Colonic mucosa (tissue), 4 donors: ENCODE measurements around the gene LHFPL2. TPM values are rescaled to one million over a fixed set of nuclear protein-coding genes. Genes with fewer than 3 reads are reported as not detected.

Source experiments
- DNase-seq: peaks from one replicate; pipeline ENCODE4 v3.0.0-alpha.2; 2020
- H3K27ac ChIP-seq: fragments of 200-600 bp; one replicate; pipeline ENCODE4 v1.8.0; 2021
- H3K27me3 ChIP-seq: fragments of 200-600 bp; one replicate; pipeline ENCODE4 v1.8.0; 2021
- H3K36me3 ChIP-seq: fragments of 200-600 bp; one replicate; pipeline ENCODE4 v1.8.0; 2021
- H3K4me1 ChIP-seq: fragments of 200-600 bp; one replicate; pipeline ENCODE4 v1.8.0; 2021; ENCODE audit warnings: mild to moderate bottlenecking
- H3K4me3 ChIP-seq: fragments of 200-600 bp; one replicate; pipeline ENCODE4 v1.8.0; 2021
- H3K9ac ChIP-seq, 2 donors: one replicate each; pipeline ENCODE4 v1.7.0; 2013; ENCODE audit warnings: control low read depth in 2 of 2, low read depth in 2 of 2, low read length in 2 of 2
- H3K9me3 ChIP-seq: fragments of 200-600 bp; one replicate; pipeline ENCODE4 v1.8.0; 2021
- CTCF ChIP-seq: fragments of 200-600 bp; IDR thresholded peaks from one replicate; pipeline ENCODE4 v1.8.0; 2022; ENCODE audit warnings: antibody characterized with exemption, mild to moderate bottlenecking
- intact Hi-C: fragments of 100-400 bp; cut with DNase I; formaldehyde crosslinking; loops from one replicate; pipeline ENCODE4 v1.14.1; 2022
- total RNA-seq, 2 donors: library from RNA; stranded (reverse); fragmentation: NEBNext Ultra II Directional in 1 of 2; extraction: Animal tissue kit (Norgen Biotek cat#: 25700) in 1 of 2; gene quantifications; one replicate each; pipeline ENCODE4 v1.2.1, GENCODE V29; 2021
- donor health status: healthy.
- donor health status: DM: no; HTN: no; CAD: no.
- donor health status: DM: no; HTN: no; CAD: no.

Gene LHFPL2
- total RNA-seq, 2 donors from 2014 or later: 35.5 to 39.2 TPM

GRCh38 chr5:78537821-78538220, 110.8 kb downstream of the LHFPL2 start:
- no peaks in the 10 kb centered on the region for H3K4me1 ChIP-seq
- H3K9me3 ChIP-seq: no peaks in the 10 kb centered on the region
- H3K27me3 ChIP-seq: no peaks in the 10 kb centered on the region
- H3K4me3 ChIP-seq: no peak overlapping the region
- intact Hi-C loops: loop anchor here (5.0 kb wide), 1 partner anchor 424 kb away; no protein-coding TSS in a partner anchor
- H3K36me3 ChIP-seq: no peaks in the 10 kb centered on the region
- no peak overlapping the region for H3K27ac ChIP-seq
- no peak for DNase-seq
- TF ChIP-seq CTCF: peak; percentile 35
- H3K9ac ChIP-seq: no peak overlapping the region

GRCh38 chr5:78537411-78537810, 111.2 kb downstream of the LHFPL2 start:
- no peak for DNase-seq
- Histone ChIP-seq H3K9ac (no peak overlapping the region), H3K4me1 (no peaks in the 10 kb centered on the region), H3K27ac (no peak overlapping the region), H3K27me3 (no peaks in the 10 kb centered on the region), H3K36me3 (no peaks in the 10 kb centered on the region), H3K9me3 (no peaks in the 10 kb centered on the region), H3K4me3 (no peak overlapping the region)
- no peak for TF ChIP-seq CTCF
- intact Hi-C loops: loop anchor here (5.0 kb wide), 1 partner anchor 425 kb away; no protein-coding TSS in a partner anchor

GRCh38 chr5:78536661-78537196, 111.8 kb downstream of the LHFPL2 start:
- Histone ChIP-seq H3K4me1 (no peaks in the 10 kb centered on the region), H3K4me3 (no peak overlapping the region), H3K36me3 (no peaks in the 10 kb centered on the region), H3K27me3 (no peaks in the 10 kb centered on the region), H3K9me3 (no peaks in the 10 kb centered on the region), H3K9ac (no peak overlapping the region), H3K27ac (no peak overlapping the region)
- TF ChIP-seq CTCF: no peak
- intact Hi-C loops: loop anchor here (5.0 kb wide), 1 partner anchor 426 kb away; no protein-coding TSS in a partner anchor
- no peak for DNase-seq

- Histone ChIP-seq H3K27ac (no peak overlapping the region), H3K9ac (no peak overlapping the region), H3K27me3 (no peaks in the 10 kb centered on the region), H3K4me3 (no peak overlapping the region), H3K9me3 (no peaks in the 10 kb centered on the region), H3K4me1 (no peaks in the 10 kb centered on the region), H3K36me3 (no peaks in the 10 kb centered on the region)
- intact Hi-C loops: loop anchor here (5.0 kb wide), 1 partner anchor 427 kb away; no protein-coding TSS in a partner anchor
- TF ChIP-seq CTCF: no peak
- DNase-seq: no peak
Measured at GRCh38 chr5:78534905-78535200, 113.7 kb downstream of the LHFPL2 start.

GRCh38 chr5:78534148-78534904, 114.2 kb downstream of the LHFPL2 start:
- H3K9ac ChIP-seq: no peak overlapping the region
- no peak for TF ChIP-seq CTCF
- no peaks in the 10 kb centered on the region for H3K4me1 ChIP-seq
- no peaks in the 10 kb centered on the region for H3K27me3 ChIP-seq
- no peak for DNase-seq
- no peak overlapping the region for H3K27ac ChIP-seq
- no peaks in the 10 kb centered on the region for H3K9me3 ChIP-seq
- H3K36me3 ChIP-seq: no peaks in the 10 kb centered on the region
- no peak overlapping the region for H3K4me3 ChIP-seq
- intact Hi-C loops: no loop called here
